ENCODE measurements around the gene OCEL1. TPM values are rescaled to one million over a fixed set of nuclear protein-coding genes. Genes with fewer than 3 reads are reported as not detected.
A peak's percentile ranks its signal among the peaks of the same experiment; 100 is the strongest.

Gene OCEL1
- total RNA-seq = 10 to 100 TPM in 3 of 4 donors, 1 to 10 TPM in 1; 9.7 to 33.5 (median 21.8) TPM

DNA sequence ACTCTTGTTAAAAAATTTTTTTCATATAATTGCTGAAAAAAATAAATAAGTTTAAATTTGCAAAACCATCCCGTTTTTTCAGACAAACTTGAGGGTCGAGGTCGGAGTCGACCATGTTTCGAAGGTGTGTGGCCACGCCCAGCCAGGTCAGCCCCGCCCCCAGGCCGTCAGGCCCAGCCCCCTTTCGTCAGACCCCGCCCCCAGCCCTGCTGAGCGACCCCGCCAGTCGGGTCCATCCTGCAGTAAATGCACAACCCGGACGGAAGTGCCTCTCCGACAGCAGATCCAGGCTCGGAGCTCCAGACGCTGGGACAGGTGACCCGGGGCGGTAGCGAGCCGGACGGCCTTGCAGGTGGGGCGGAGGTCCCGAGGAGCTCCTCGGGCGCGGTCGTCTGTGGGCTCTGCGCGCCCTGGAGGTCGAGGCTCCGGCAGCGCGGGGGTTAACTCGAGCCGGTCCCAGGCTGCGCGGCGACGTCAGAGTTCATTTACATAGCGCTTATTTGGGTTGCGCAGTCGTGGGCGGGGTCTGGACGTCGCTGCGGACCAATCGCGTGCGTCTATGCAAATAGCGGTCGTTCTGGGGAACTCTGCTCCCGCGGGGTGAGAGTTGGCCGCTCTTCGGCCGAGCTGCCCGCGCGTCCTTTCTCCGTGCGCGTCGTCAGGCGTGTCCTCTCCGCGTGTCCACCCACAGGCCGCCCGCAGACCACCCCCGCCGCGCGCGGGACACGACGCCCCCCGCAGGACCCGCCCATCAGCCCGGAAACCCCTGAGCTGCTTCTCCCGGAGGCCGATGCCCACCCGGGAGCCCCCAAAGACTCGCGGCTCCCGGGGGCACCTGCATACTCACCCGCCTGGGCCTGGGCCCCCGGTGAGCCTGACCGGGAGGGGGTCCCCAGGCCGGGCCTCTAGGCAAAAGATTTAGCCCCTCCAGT lies at the start of gene OCEL1:
OCEL1 (plus strand) TSS at position 225 of the 932 bp plus-strand sequence; CDS start at position 247, 22 bp downstream.
- peak; percentile 99 to 100 for DNase-seq
- Histone ChIP-seq H3K4me1 (peaks cover 17% of the 10 kb centered on the region in 2 donors), H3K36me3 (peaks cover 0 to 5% of the 10 kb centered on the region in 2 donors), H3K27me3 (no peaks in the 10 kb centered on the region), H3K9me3 (no peaks in the 10 kb centered on the region), H3K27ac (peak within 1 kb of the TSS; percentile 88 to 97 (median 88)), H3K4me3 (replicated peaks in 1 of 3) (peak within 1 kb of the TSS; percentile 8 to 73 (median 50))
- TF ChIP-seq, protein P1, sequence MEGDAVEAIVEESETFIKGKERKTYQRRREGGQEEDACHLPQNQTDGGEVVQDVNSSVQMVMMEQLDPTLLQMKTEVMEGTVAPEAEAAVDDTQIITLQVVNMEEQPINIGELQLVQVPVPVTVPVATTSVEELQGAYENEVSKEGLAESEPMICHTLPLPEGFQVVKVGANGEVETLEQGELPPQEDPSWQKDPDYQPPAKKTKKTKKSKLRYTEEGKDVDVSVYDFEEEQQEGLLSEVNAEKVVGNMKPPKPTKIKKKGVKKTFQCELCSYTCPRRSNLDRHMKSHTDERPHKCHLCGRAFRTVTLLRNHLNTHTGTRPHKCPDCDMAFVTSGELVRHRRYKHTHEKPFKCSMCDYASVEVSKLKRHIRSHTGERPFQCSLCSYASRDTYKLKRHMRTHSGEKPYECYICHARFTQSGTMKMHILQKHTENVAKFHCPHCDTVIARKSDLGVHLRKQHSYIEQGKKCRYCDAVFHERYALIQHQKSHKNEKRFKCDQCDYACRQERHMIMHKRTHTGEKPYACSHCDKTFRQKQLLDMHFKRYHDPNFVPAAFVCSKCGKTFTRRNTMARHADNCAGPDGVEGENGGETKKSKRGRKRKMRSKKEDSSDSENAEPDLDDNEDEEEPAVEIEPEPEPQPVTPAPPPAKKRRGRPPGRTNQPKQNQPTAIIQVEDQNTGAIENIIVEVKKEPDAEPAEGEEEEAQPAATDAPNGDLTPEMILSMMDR (IDR thresholded peaks at IDR 0.05) = peak in 1 of 6 experiments; percentile 18
- peak in 1 of 2 donors; percentile 92 for TF ChIP-seq POLR2A (IDR thresholded peaks at IDR 0.05)
- intact Hi-C loops (cut with DNase I) = no loop called here
- 0 to 5% methylated on average over 10 to 47 of the region's 90 CpGs for WGBS, 2 donors

DNA sequence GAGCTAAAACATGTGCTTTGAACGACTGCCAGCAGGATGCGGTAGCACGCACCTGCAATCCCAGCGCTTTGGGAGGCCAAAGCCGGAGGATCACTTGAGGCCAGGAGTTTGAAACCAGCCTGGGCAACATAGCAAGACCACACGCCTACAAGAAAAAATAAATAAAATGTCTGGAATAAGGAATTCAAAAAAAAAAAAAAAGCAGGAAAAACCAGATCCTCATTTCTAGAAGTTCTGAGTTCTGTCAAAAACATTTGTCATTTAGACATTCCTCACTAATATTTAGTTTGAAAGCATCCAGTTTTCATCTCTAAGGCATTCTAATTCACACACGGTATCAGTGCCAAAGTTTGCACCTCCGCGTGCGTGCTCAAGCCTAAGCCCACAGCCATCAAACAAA lies 47.7 kb upstream of the OCEL1 start:
- Histone ChIP-seq H3K36me3 (peaks cover 8 to 18% of the 10 kb centered on the region in 2 donors), H3K27ac (no peak overlapping the region), H3K27me3 (no peaks in the 10 kb centered on the region), H3K4me3 (replicated peaks in 1 of 3) (no peak overlapping the region), H3K9me3 (no peaks in the 10 kb centered on the region), H3K4me1 (no peaks in the 10 kb centered on the region)
- TF ChIP-seq, protein P1 (IDR thresholded peaks at IDR 0.05) = no peak
- TF ChIP-seq POLR2A (IDR thresholded peaks at IDR 0.05) = no peak
- intact Hi-C loops (cut with DNase I) = no loop called here
- no peak for DNase-seq
- 96 to 98% methylated on average over 10 of the region's 10 CpGs for WGBS, 2 donors

- no peak for DNase-seq
- TF ChIP-seq, protein P1 (IDR thresholded peaks at IDR 0.05) = no peak
- TF ChIP-seq POLR2A (IDR thresholded peaks at IDR 0.05) = no peak
- H3K27me3 ChIP-seq = no peaks in the 10 kb centered on the region
- H3K9me3 ChIP-seq = no peaks in the 10 kb centered on the region
- peaks cover 8 to 10% of the 10 kb centered on the region in 2 donors for H3K36me3 ChIP-seq
- H3K27ac ChIP-seq = no peak overlapping the region
- no peak overlapping the region for H3K4me3 ChIP-seq (replicated peaks in 1 of 3)
- intact Hi-C loops (cut with DNase I) = no loop called here
- no peaks in the 10 kb centered on the region for H3K4me1 ChIP-seq
- 74 to 79% methylated on average over 21 to 22 of the region's 22 CpGs for WGBS, 2 donors
These were observed 44.9 kb upstream of the OCEL1 start for GRCh38 chr19:17180997-17181702.

GRCh38 chr19:17183271-17183761 lies 42.7 kb upstream of the OCEL1 start:
- peaks cover 0 to 5% of the 10 kb centered on the region in 2 donors for H3K36me3 ChIP-seq
- H3K4me3 ChIP-seq (replicated peaks in 1 of 3) = no peak overlapping the region
- no peaks in the 10 kb centered on the region for H3K27me3 ChIP-seq
- intact Hi-C loops (cut with DNase I) = no loop called here
- H3K27ac ChIP-seq = no peak overlapping the region
- H3K9me3 ChIP-seq = no peaks in the 10 kb centered on the region
- TF ChIP-seq, protein P1 (IDR thresholded peaks at IDR 0.05) = no peak
- no peak for TF ChIP-seq POLR2A (IDR thresholded peaks at IDR 0.05)
- no peak for DNase-seq
- 90 to 93% methylated on average over 14 of the region's 14 CpGs for WGBS, 2 donors
- H3K4me1 ChIP-seq = no peaks in the 10 kb centered on the region
